Mammary epithelial cell (primary cell): Measurements from ENCODE around the gene CHN2.

Experiments used
- EZH2 ChIP-seq: IDR thresholded peaks from 2 replicates; pipeline ENCODE4 v1.6.1; 2012; ENCODE audit warnings: low read length, inconsistent platforms, borderline replicate concordance
- TF ChIP-seq, protein P1 (sequence below), 2 donors: IDR thresholded peaks in 1 of 2; conservative IDR thresholded peaks in 1 of 2; 2 replicates each; pipeline ENCODE4 v1.5.1; 2011 to 2012; ENCODE audit warnings: inconsistent platforms in 2 of 2, low read length in 2 of 2, mild to moderate bottlenecking in 2 of 2, control low read depth in 1 of 2, low read depth in 1 of 2; ENCODE audit not compliant: insufficient read depth in 1 of 2; ENCODE audit errors: extremely low read depth in 1 of 2

GRCh38 chr7:29285861-29286260 is 91.3 kb downstream of the CHN2 start:
- TF ChIP-seq, protein P1, sequence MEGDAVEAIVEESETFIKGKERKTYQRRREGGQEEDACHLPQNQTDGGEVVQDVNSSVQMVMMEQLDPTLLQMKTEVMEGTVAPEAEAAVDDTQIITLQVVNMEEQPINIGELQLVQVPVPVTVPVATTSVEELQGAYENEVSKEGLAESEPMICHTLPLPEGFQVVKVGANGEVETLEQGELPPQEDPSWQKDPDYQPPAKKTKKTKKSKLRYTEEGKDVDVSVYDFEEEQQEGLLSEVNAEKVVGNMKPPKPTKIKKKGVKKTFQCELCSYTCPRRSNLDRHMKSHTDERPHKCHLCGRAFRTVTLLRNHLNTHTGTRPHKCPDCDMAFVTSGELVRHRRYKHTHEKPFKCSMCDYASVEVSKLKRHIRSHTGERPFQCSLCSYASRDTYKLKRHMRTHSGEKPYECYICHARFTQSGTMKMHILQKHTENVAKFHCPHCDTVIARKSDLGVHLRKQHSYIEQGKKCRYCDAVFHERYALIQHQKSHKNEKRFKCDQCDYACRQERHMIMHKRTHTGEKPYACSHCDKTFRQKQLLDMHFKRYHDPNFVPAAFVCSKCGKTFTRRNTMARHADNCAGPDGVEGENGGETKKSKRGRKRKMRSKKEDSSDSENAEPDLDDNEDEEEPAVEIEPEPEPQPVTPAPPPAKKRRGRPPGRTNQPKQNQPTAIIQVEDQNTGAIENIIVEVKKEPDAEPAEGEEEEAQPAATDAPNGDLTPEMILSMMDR (conservative IDR thresholded peaks at IDR 0.05 in 1 of 2, IDR thresholded peaks at IDR 0.05 in 1 of 2; ENCODE audit: extremely low read depth in 1 of 2, insufficient read depth in 1 of 2, low read depth in 1 of 2, low read length in 2 of 2), result no peak
- TF ChIP-seq EZH2, result no peak
